Measurements from ENCODE around the gene SUGP2.

DNA sequence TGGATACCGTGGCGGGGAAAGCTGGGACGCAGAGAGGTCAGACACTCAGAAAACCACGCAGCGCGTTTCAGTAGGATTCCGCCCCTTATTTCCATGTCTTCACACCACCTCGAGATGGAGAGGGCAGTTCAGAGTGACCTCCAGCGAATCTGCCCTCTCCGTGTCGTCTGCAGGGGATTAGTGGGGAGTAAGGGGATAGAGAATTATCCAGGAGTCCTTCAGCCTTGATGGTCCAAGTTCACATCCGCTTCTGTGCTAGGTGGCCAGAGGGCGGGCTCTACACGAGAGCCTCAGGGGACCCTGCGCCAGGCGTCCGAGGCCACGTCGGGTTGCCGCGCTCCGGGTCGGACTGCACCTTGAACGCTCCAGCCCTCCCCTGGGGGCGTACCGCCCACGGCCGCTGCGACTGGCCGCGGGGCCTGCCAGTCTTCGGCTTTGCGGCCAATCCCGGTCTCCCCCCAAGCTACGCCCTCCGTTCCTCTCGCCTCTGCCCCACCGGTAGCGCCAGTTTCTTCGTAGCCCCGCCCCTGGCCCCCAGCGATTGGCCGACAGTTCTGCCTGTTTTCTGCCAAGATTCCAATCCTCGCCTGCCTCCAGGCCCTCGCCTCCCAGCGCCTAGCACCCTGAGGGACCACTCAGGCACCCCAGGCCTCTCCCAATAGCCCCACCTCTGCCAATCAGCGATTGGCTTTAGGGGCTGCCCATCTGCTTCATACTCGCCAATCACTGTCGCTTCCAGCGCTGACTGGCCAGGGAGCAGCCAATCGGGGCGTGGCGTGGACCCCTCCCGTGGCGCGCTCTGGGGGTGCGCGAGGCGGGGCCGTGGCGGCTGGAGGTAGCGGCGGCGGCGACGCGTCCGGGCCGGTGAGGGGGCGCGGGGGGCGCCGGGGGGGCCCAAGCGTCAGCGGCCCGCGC lies 30.1 kb upstream of the SUGP2 start, which contains the start of gene SLC25A42:
- peak; percentile 63 for TF ChIP-seq MXI1 (conservative IDR thresholded peaks at IDR 0.05; ENCODE audit: poor library complexity, severe bottlenecking)
- TF ChIP-seq, protein P1, sequence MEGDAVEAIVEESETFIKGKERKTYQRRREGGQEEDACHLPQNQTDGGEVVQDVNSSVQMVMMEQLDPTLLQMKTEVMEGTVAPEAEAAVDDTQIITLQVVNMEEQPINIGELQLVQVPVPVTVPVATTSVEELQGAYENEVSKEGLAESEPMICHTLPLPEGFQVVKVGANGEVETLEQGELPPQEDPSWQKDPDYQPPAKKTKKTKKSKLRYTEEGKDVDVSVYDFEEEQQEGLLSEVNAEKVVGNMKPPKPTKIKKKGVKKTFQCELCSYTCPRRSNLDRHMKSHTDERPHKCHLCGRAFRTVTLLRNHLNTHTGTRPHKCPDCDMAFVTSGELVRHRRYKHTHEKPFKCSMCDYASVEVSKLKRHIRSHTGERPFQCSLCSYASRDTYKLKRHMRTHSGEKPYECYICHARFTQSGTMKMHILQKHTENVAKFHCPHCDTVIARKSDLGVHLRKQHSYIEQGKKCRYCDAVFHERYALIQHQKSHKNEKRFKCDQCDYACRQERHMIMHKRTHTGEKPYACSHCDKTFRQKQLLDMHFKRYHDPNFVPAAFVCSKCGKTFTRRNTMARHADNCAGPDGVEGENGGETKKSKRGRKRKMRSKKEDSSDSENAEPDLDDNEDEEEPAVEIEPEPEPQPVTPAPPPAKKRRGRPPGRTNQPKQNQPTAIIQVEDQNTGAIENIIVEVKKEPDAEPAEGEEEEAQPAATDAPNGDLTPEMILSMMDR (IDR thresholded peaks at IDR 0.05; ENCODE audit: poor library complexity, severe bottlenecking): no peak
- TF ChIP-seq EP300 (conservative IDR thresholded peaks at IDR 0.05; ENCODE audit: poor library complexity, severe bottlenecking): peak; percentile 48

All from neural cell (in vitro differentiated cells).